OCI-LY1 (cell line): ENCODE data around the gene GOLGA8N.

Experiments
- H2AFZ ChIP-seq: fragments of 200-600 bp; sonication (generic), shearing (Covaris generic); 2 replicates; pipeline ENCODE4 v1.6.0; 2014; ENCODE audit warnings: antibody characterized with exemption, mild to moderate bottlenecking, low read length
- H3F3A ChIP-seq: fragments of 200-600 bp; sonication (generic), shearing (Covaris generic); 2 replicates; pipeline ENCODE4 v1.6.0; 2014; ENCODE audit warnings: mild to moderate bottlenecking, antibody characterized with exemption, low read length, moderate library complexity; ENCODE audit not compliant: insufficient read depth
- H3K27ac ChIP-seq: fragments of 200-600 bp; sonication (generic); 2 replicates; pipeline ENCODE4 v1.5.1; 2014; ENCODE audit warnings: low read length, mixed run types, mild to moderate bottlenecking, low read depth; ENCODE audit not compliant: poor library complexity, severe bottlenecking
- H3K27me3 ChIP-seq: fragments of 200-600 bp; sonication (generic); 2 replicates; pipeline ENCODE4 v1.6.0; 2014; ENCODE audit warnings: antibody characterized with exemption, mild to moderate bottlenecking, low read length, moderate library complexity; ENCODE audit not compliant: insufficient read depth
- H3K36me3 ChIP-seq: fragments of 200-600 bp; sonication (generic); 2 replicates; pipeline ENCODE4 v1.6.1; 2014; ENCODE audit warnings: mild to moderate bottlenecking, antibody characterized with exemption, low read length, moderate library complexity, mixed read lengths; ENCODE audit not compliant: insufficient read depth
- H3K4me1 ChIP-seq: fragments of 200-600 bp; sonication (generic); 2 replicates; pipeline ENCODE4 v1.5.1; 2014; ENCODE audit warnings: mild to moderate bottlenecking, low read length, moderate library complexity; ENCODE audit not compliant: insufficient read depth, severe bottlenecking
- H3K4me2 ChIP-seq: fragments of 200-600 bp; sonication (generic), shearing (Covaris generic); 2 replicates; pipeline ENCODE4 v1.6.1; 2014; ENCODE audit warnings: low read length
- H3K4me3 ChIP-seq: fragments of 200-600 bp; sonication (generic); 2 replicates; pipeline ENCODE4 v1.5.1; 2014; ENCODE audit warnings: low read length, low read depth, mild to moderate bottlenecking, mixed read lengths; ENCODE audit not compliant: poor library complexity, severe bottlenecking
- H3K79me2 ChIP-seq: fragments of 200-600 bp; shearing (Covaris generic); 2 replicates; pipeline ENCODE4 v1.6.1; 2016; ENCODE audit warnings: mixed run types, low read length, mixed read lengths; ENCODE audit not compliant: insufficient read depth
- H3K9ac ChIP-seq: fragments of 200-600 bp; sonication (generic), shearing (Covaris generic); 2 replicates; pipeline ENCODE4 v1.6.1; 2014; ENCODE audit warnings: mild to moderate bottlenecking, low read length, mixed read lengths
- H3K9me2 ChIP-seq: fragments of 200-600 bp; sonication (generic), shearing (Covaris generic); 2 replicates; pipeline ENCODE4 v1.6.1; 2014; ENCODE audit warnings: low read depth, mild to moderate bottlenecking, low read length, mixed read lengths
- H3K9me3 ChIP-seq: fragments of 200-600 bp; shearing (Covaris generic); 2 replicates; pipeline ENCODE4 v1.6.1; 2014; ENCODE audit warnings: low read length, mixed read lengths
- H4K20me1 ChIP-seq: fragments of 200-600 bp; sonication (generic), shearing (Covaris generic); 2 replicates; pipeline ENCODE4 v1.6.0; 2016; ENCODE audit warnings: mild to moderate bottlenecking, low read length; ENCODE audit not compliant: insufficient read depth
- EZH2 ChIP-seq: fragments of 200-600 bp; sonication (generic), shearing (Covaris generic); IDR thresholded peaks from 2 replicates; pipeline ENCODE4 v1.8.0; 2017; ENCODE audit warnings: borderline replicate concordance, mixed run types, mild to moderate bottlenecking, antibody characterized with exemption, low read length, moderate library complexity, mixed read lengths
- TF ChIP-seq, protein P1 (sequence below): fragments of 200-600 bp; sonication (generic), shearing (Covaris generic); IDR thresholded peaks from 2 replicates; pipeline ENCODE4 v1.5.1; 2017; ENCODE audit warnings: mild to moderate bottlenecking, antibody characterized with exemption, low read length, moderate library complexity, mixed read lengths

The GOLGA8N gene

DNA sequence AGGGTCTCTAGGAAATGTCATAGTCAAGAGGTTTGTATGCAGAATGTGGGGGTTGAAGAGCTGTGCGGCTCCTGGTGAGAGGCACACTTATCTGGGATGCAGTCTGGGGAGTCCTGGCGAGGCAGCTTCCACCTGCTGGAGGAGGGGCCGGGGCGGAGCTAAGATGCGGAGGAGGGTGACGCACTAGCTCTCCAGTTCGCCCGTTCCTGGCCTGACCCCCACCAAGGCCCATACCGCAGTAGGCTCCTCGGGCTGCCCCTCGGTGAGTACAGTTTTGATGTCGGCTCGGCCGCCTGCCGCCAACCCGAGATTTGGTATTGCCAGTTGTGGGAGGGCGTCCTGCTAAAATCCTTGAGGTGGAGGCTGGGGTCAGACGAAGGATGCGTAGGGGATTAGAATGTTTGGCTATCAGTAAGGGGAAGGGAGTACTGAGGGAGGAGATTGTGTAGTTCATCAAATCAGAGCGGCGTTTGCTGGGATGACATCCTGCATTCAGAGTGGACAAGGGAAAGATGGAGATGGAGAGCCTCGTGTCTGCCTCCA is 48.3 kb downstream of the GOLGA8N start, which contains the start of gene SCG5:
Gene SCG5, plus strand, starts transcription at position 194 of the 543 bp plus-strand sequence. CDS start 1,883 bp downstream, outside the sequence.
- no peak within 1 kb of the TSS for H3K9ac ChIP-seq
- TF ChIP-seq, protein P1, sequence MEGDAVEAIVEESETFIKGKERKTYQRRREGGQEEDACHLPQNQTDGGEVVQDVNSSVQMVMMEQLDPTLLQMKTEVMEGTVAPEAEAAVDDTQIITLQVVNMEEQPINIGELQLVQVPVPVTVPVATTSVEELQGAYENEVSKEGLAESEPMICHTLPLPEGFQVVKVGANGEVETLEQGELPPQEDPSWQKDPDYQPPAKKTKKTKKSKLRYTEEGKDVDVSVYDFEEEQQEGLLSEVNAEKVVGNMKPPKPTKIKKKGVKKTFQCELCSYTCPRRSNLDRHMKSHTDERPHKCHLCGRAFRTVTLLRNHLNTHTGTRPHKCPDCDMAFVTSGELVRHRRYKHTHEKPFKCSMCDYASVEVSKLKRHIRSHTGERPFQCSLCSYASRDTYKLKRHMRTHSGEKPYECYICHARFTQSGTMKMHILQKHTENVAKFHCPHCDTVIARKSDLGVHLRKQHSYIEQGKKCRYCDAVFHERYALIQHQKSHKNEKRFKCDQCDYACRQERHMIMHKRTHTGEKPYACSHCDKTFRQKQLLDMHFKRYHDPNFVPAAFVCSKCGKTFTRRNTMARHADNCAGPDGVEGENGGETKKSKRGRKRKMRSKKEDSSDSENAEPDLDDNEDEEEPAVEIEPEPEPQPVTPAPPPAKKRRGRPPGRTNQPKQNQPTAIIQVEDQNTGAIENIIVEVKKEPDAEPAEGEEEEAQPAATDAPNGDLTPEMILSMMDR, result no peak
- TF ChIP-seq EZH2, result no peak
- H3K4me3 ChIP-seq, result no peak within 1 kb of the TSS
- H3F3A ChIP-seq, result no peaks in the 10 kb centered on the region
- no peak within 1 kb of the TSS for H3K4me2 ChIP-seq
- H3K4me1 ChIP-seq, result peaks cover 5% of the 10 kb centered on the region
- H3K9me2 ChIP-seq, result no peaks in the 10 kb centered on the region
- H3K79me2 ChIP-seq, result no peaks in the 10 kb centered on the region
- no peak within 1 kb of the TSS for H2AFZ ChIP-seq
- peaks cover 67% of the 10 kb centered on the region for H3K36me3 ChIP-seq
- no peaks in the 10 kb centered on the region for H3K9me3 ChIP-seq
- no peak within 1 kb of the TSS for H3K27ac ChIP-seq
- no peaks in the 10 kb centered on the region for H3K27me3 ChIP-seq
- H4K20me1 ChIP-seq, result no peaks in the 10 kb centered on the region

- Histone ChIP-seq H4K20me1 (no peaks in the 10 kb centered on the region), H3K79me2 (no peaks in the 10 kb centered on the region), H3K9me3 (no peaks in the 10 kb centered on the region), H3K9me2 (no peaks in the 10 kb centered on the region), H2AFZ (no peak overlapping the region), H3F3A (no peaks in the 10 kb centered on the region), H3K27ac (no peak overlapping the region), H3K36me3 (peaks cover 65% of the 10 kb centered on the region), H3K4me2 (no peak overlapping the region), H3K4me1 (no peaks in the 10 kb centered on the region), H3K4me3 (no peak overlapping the region), H3K9ac (no peak overlapping the region), H3K27me3 (no peaks in the 10 kb centered on the region)
- no peak for TF ChIP-seq EZH2
- TF ChIP-seq, protein P1, result no peak
Observed at GRCh38 chr15:32642667-32643435, 49.6 kb downstream of the GOLGA8N start.

DNA sequence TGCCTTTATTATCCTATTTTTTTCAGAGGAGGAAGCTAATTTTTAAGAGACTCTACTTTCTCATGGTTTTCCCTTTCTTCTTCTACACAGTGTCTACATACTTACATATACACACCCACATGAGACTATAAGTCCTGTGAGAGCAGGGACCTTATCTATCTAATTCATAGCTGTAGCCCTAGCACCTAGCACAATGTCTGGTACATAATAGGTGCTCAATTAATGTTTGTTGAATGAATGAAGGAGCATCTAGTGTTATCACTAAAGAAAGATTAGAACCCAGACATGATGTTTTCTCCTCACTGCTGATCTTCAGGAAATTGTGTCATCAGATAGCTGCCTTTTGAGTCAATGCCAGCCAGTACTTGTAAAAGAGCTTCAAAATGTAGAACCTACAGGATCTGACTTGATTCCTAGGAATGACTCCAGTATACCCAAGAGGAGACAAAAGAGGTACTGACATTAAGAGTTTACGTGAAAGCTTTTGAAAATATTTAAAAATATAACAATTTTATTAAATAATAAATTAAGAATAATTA is 50.7 kb downstream of the GOLGA8N start:
- no peaks in the 10 kb centered on the region for H3K9me2 ChIP-seq
- H3K36me3 ChIP-seq, result peaks cover 61% of the 10 kb centered on the region
- no peak for TF ChIP-seq EZH2
- TF ChIP-seq, protein P1, result no peak
- H3K4me3 ChIP-seq, result no peak overlapping the region
- no peaks in the 10 kb centered on the region for H3K9me3 ChIP-seq
- no peaks in the 10 kb centered on the region for H3F3A ChIP-seq
- H3K9ac ChIP-seq, result no peak overlapping the region
- no peaks in the 10 kb centered on the region for H3K27me3 ChIP-seq
- no peaks in the 10 kb centered on the region for H3K4me1 ChIP-seq
- no peak overlapping the region for H2AFZ ChIP-seq
- H3K79me2 ChIP-seq, result no peaks in the 10 kb centered on the region
- H3K4me2 ChIP-seq, result no peak overlapping the region
- no peaks in the 10 kb centered on the region for H4K20me1 ChIP-seq
- no peak overlapping the region for H3K27ac ChIP-seq
